PC-3 (cell line): ENCODE results near the gene TRABD.

Experiments used
- CTCF ChIP-seq: fragments of 300-600 bp; sonication (generic); conservative IDR thresholded peaks from 2 replicates; pipeline ENCODE4 v1.5.1; 2017; ENCODE audit warnings: antibody characterized with exemption, low read depth, mild to moderate bottlenecking, low read length
- EZH2 ChIP-seq: fragments of 300-600 bp; sonication (generic); IDR thresholded peaks from one replicate; pipeline ENCODE4 v1.6.1; 2017; ENCODE audit warnings: antibody characterized with exemption, mild to moderate bottlenecking, low read length; ENCODE audit not compliant: unreplicated experiment
- EZH2phosphoT487 ChIP-seq: fragments of 300-600 bp; sonication (generic); IDR thresholded peaks from 2 replicates; pipeline ENCODE4 v1.6.1; 2018; ENCODE audit warnings: mild to moderate bottlenecking, antibody characterized with exemption, low read length, borderline replicate concordance

DNA sequence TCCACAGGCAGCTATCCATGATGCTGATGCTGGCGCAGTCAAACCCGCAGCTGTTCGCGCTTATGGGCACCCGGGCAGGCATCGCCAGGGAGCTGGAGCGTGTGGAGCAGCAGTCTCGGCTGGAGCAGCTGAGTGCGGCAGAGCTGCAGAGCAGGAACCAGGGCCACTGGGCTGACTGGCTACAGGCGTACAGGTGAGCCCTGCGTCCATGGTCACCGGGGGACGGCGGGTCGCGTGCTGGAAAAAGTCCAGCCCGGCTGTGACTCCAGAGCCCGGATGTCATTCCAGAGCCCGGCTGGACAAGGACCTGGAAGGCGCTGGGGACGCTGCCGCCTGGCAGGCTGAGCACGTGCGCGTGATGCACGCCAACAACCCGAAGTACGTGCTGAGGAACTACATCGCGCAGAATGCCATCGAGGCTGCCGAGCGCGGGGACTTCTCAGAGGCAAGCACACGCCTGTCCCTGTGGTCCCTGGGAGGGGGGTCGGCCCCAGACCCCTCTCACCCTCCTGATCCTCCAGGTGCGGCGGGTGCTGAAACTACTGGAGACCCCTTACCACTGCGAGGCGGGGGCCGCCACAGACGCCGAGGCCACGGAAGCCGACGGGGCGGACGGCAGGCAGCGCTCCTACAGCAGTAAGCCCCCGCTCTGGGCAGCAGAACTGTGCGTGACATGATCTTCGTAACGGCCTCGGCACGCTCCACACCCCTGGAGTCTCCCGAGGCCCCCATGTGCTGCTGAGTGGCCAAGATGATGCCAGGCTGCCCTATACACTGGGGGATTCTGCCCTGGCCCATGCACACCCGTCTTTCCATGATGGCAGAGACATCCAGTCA is 31.2 kb downstream of the TRABD start:
- no peak for TF ChIP-seq CTCF
- no peak for TF ChIP-seq EZH2phosphoT487
- TF ChIP-seq EZH2 = no peak
